BJ (cell line): ENCODE results near the gene TEX29. TPM values are rescaled to one million over a fixed set of nuclear protein-coding genes. Genes with fewer than 3 reads are reported as not detected.

Source experiments
- CTCF ChIA-PET: fragments of 350-600 bp; formaldehyde crosslinking; extraction: SDS; loops from one replicate; lab custom pipeline; 2021; ENCODE audit warnings: antibody characterized with exemption, inconsistent platforms; lab: Yijun Ruan, JAX
- POLR2A ChIA-PET: fragments of 300-600 bp; sonication (Branson Sonifier 250); formaldehyde crosslinking; extraction: SDS; loops from one replicate; lab custom pipeline; 2021; ENCODE audit warnings: antibody characterized with exemption; lab: Charles Lee
- DNase-seq: peaks from one replicate; pipeline ENCODE4 v3.0.0-alpha.2; 2011; ENCODE audit warnings: low read depth
- H3K27me3 ChIP-seq: 2 replicates; pipeline ENCODE4 v1.6.0; 2011; ENCODE audit warnings: low read length; ENCODE audit not compliant: control insufficient read depth, insufficient read depth
- H3K36me3 ChIP-seq: 2 replicates; pipeline ENCODE4 v1.5.1; 2011; ENCODE audit warnings: low read length; ENCODE audit not compliant: control insufficient read depth, insufficient read depth
- H3K4me3 ChIP-seq: 2 replicates; pipeline ENCODE4 v1.5.1; 2011; ENCODE audit warnings: low read depth, mild to moderate bottlenecking, control low read depth, low read length
- CTCF ChIP-seq: IDR thresholded peaks from 2 replicates; pipeline ENCODE4 v1.5.1; 2011; ENCODE audit warnings: low read depth, mild to moderate bottlenecking, control low read depth, inconsistent platforms, low read length, moderate library complexity; ENCODE audit not compliant: insufficient read depth
- polyA plus RNA-seq: library from polyadenylated mRNA; depleted of rRNA; stranded (reverse); fragments of >200 nt; gene quantifications from 2 replicates; pipeline ENCODE4 v1.2.3, GENCODE V29; 2011; rRNA removed

TEX29 gene
- polyA plus RNA-seq, 1 experiment, result 0.17 TPM

- Histone ChIP-seq H3K4me3 (no peak overlapping the region), H3K27me3 (no peaks in the 10 kb centered on the region), H3K36me3 (no peaks in the 10 kb centered on the region)
- TF ChIP-seq CTCF, result no peak
- ChIA-PET POLR2A (no interaction called here), CTCF (no interaction called here)
- DNase-seq, result no peak
These were observed 72.0 kb downstream of the TEX29 start for GRCh38 chr13:111392486-111392885.

GRCh38 chr13:111393221-111393790 is 72.9 kb downstream of the TEX29 start:
- POLR2A ChIA-PET, result no interaction called here
- Histone ChIP-seq H3K4me3 (no peak overlapping the region), H3K27me3 (no peaks in the 10 kb centered on the region), H3K36me3 (no peaks in the 10 kb centered on the region)
- CTCF ChIA-PET, result no interaction called here
- TF ChIP-seq CTCF, result no peak
- DNase-seq, result no peak

Other genes with a start within 250 kb of the TEX29 start
- 25.7 and 32.0 TPM in 2 replicates for gene ARHGEF7, start 205.3 kb upstream of the TEX29 start, polyA plus RNA-seq